Hematopoietic multipotent progenitor cell (in vitro differentiated cells): ENCODE measurements around the gene CRBN. TPM values are rescaled to one million over a fixed set of nuclear protein-coding genes. Genes with fewer than 3 reads are reported as not detected.

Experiments
- DNase-seq, 3 donors: peaks; one replicate each; pipeline ENCODE4 v3.0.0-alpha.2; 2011 to 2015; ENCODE audit warnings: low read depth in 2 of 3, low spot score in 2 of 3
- total RNA-seq: library from RNA; depleted of rRNA; stranded (reverse); fragments of >200 nt; gene quantifications from one replicate; pipeline ENCODE4 v1.2.3, GENCODE V29; 2012

The CRBN gene
- total RNA-seq, 1 donor, result 107 TPM

GRCh38 chr3:3177861-3178497 lies 1.5 kb downstream of the CRBN start:
- peak in 1 of 3 donors; percentile 30 for DNase-seq

DNA sequence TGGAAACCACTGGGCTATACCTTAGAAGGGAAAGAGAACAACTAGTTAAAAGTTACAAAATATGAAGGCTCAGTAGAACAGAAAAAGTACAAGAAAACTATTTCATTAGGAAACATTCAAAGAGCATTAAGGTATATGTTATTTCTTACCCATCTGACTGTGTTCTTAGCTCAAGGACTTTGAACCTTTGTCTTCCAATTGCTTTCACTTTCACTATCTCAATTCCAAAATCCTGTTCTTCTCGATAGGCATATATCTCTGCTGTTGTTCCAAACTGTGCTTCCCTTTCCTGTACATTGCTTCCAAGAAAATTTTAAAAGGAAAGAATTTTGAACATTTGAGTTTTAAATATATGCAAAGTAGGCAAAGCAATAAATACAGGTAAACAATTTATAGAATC lies 6.9 kb downstream of the CRBN start:
- no peak for DNase-seq

GRCh38 chr3:3170998-3171397 lies 8.5 kb downstream of the CRBN start:
- DNase-seq, result peak in 2 of 3 donors; percentile 37 to 65

- DNase-seq, result no peak
Measured at GRCh38 chr3:3165650-3166049, 13.8 kb downstream of the CRBN start.

DNA sequence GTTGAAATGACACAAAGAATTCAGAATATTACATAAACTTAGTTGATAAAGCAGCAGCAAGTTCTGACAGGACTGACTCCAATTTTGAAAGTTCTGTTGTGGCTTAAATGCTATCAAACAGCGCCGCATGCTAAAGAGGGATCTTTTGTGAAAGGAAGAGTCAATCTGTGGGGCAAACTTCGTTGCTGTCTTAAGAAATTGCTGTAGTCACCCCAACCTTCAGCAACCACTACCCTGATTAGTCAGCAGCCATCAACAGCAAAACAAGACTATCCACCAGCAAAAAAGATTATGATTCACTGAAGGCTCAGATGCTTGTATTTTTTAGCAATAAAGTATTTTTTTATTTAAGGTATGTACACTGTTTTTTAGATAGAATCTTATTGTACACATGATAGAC lies 14.2 kb downstream of the CRBN start:
- DNase-seq, result no peak

GRCh38 chr3:3160826-3161225 lies 18.7 kb downstream of the CRBN start:
- no peak for DNase-seq

- DNase-seq, result no peak
Measured at GRCh38 chr3:3157484-3157883, 22.0 kb downstream of the CRBN start.

- no peak for DNase-seq
Measured at GRCh38 chr3:3154879-3155610, 24.4 kb downstream of the CRBN start.

GRCh38 chr3:3151513-3151912 lies 28.0 kb downstream of the CRBN start:
- no peak for DNase-seq

DNA sequence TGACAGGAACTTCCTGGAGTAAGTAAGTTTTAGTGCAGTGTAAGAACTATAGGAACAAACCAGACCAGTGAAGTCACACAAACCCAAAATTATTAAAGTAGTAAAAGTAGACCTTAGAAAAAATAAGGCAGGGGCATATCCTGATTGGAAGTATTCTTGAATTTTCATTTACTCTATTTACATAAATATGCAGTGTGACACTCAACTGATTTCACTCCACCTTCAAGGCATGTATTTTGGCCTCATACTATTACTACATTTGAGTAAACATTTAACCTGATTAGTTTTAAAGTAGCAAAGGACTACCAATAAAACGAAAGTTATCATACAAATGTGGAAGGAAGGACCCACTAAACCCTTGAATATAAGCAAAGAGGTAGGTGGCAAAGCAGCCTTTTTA lies 29.9 kb downstream of the CRBN start:
- DNase-seq, result no peak

DNA sequence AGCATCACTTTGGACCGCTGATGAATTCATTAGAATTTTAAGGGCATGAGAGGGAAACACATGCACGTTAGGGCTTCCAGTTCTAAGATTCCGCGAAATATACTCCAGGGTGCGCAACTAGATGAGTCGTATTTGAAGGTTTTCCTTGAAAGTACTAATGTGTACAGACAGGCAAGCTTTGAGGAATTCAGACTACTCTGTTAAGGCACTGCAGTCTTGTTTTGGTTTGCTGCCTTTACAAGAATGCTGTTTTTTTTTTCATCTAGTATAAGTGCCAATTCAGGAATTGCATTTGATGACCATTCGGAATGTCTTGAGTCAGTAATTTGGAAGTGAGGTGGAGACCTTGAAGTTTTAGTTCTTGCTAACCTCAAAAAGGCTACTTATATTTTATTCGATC lies 33.7 kb downstream of the CRBN start:
- no peak for DNase-seq

DNA sequence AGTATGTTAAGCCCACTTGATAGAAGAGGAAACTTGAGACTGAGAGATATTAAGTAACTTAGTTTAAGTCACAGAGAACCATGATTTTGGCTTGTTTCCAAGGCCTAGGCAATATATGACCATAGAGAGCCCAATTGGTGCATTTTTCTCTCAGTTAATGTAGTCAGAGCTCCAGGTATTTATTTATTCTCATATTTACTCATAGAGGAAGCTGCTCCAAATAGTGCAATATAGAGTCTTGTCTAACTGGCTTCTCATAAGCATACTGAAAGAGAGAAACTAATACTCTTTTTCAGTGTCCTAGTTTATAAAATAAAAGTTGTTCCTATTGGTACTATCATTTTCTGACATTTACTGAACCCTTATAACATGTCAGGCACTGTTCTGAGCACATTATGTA lies 37.6 kb downstream of the CRBN start:
- DNase-seq, result no peak

- no peak for DNase-seq
Measured at GRCh38 chr3:3137526-3137925, 42.0 kb downstream of the CRBN start.

DNA sequence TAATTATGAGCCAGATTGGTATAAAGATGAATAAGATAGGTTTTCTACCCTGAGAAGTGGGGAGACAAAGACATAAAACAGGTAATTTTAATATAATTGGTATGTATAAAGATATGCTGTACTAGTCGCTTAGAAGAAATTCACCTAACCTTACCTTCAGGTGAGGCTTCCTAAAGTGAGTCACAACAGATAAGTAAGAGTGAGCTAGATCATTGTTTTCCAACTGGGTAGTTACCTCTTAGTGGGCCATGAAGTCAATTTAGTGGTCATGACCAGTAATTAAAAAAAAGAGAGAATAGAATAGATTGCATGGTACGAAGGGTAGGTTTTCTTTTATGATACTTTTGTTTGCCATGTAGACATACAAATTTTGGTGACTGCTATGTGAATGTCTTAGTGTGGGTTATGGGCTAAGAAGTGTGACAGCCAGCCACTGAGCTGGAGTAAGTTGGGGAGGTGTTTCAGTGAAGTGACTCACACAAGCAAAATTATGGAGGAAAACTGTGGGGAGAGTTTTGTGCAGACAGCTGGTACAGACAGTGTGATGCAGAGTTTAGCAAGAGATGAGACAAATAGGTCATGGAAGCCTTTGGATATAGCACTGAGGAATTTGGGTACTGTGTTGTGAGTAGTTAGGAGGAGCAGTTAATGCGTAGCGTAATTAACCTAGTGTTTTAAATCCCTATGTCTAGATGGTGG lies 44.6 kb downstream of the CRBN start:
- DNase-seq, result no peak

GRCh38 chr3:3133500-3133899 lies 46.0 kb downstream of the CRBN start:
- peak in 1 of 3 donors; percentile 8 for DNase-seq

DNA sequence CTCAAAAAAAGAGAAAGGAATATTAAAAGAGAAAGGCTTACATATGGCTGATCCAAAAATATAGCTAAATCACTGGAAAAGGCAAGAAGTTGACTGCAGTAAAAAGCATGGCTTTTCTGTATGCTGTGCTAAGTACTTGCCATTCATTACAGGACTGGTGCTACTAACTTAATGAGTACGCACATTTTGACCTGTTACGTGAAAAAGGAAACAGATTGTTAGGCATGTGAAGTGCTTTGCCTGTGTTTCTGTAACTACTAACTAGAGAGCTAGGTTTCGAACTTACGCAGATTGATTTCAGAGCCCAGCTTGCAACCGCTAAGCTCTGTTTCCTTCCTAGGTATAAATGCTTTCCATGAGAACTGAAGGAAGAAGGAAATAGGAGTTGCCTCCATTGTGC lies 49.9 kb downstream of the CRBN start:
- no peak for DNase-seq

DNA sequence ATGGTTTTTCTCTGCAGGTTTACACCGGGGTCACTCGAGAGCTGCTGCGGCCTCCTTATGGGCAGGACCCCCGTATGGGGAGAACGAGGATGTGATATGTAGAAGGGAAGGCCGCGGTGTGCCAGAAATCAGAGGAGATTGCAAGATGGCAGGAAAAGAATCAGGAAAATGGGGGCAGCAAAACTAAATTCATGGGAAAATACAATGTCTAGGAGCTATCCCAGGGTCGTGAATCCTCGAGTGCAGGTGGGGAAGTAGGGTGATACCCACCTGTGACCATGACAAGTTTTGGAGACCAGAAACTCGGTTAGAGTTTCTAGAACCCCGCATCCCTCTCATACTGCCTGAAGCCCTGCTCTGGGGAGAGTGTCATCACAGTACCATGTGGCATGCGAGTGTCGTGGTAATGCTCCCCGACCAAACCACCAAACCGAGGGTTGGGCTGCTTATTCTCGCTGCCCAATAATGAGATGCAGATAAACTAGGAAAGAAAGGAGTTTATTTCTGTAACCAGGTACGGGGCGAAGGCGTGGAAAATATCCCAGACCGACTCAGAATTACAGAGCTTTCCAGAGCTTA lies 52.0 kb downstream of the CRBN start:
- peak in 1 of 3 donors; percentile 9 for DNase-seq

GRCh38 chr3:3126477-3127431 lies 52.7 kb downstream of the CRBN start, which contains the start of gene TRNT1:
TSS of gene TRNT1 (plus strand) at chr3:3126940. CDS start at chr3:3129041, 2,101 bp downstream.
- DNase-seq, result peak; percentile 93 to 96 (median 95)

GRCh38 chr3:3125977-3126376 lies 53.5 kb downstream of the CRBN start:
- DNase-seq, result no peak

DNA sequence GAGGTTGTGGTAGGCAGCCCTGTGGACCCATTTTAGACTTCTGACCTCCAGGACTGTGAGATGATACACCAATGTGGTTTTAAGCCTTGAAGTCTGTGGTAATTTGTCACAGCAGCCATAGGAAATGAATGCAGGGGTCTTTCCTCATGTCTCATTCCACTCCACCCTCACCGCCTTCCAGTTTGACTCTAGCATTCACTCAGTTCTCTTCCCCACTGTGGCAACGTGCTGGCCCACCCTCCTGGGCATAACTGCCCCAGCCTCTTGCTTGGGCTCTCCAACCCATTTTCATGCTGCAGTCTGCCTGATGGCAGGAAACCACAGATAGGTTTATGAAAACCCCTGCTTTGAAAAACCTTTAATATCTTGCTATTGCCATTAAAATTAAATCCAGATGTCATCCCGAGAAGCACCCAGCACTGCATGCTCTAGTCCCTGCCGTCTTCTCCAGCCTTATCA lies 60.1 kb downstream of the CRBN start:
- DNase-seq, result no peak
